Sigmoid colon (tissue), 4 donors: ENCODE measurements around the gene KRTAP10-9.

Source experiments
- EP300 ChIP-seq, 4 donors: sonication (generic); formaldehyde crosslinking; IDR thresholded peaks; one replicate each; pipeline ENCODE4 v1.6.1; 2017; ENCODE audit warnings: antibody characterized with exemption in 4 of 4
- POLR2A ChIP-seq, 2 donors: fragments of 450-650 bp; IDR thresholded peaks; one replicate each; pipeline ENCODE4 v1.6.1; 2016; ENCODE audit warnings: antibody characterized with exemption in 2 of 2, mild to moderate bottlenecking in 2 of 2, moderate library complexity in 2 of 2
- POLR2AphosphoS5 ChIP-seq, 4 donors: sonication (generic); formaldehyde crosslinking; IDR thresholded peaks; one replicate each; pipeline ENCODE4 v1.6.1; 2017; ENCODE audit warnings: antibody characterized with exemption in 4 of 4
- TF ChIP-seq, protein P1 (sequence below), 4 experiments: fragments of 450-650 bp in 3 of 4; fragments of 200-600 bp in 1 of 4; IDR thresholded peaks; one replicate each; pipeline ENCODE4 v1.5.1; 2016 to 2019; ENCODE audit warnings: antibody characterized with exemption in 4 of 4, mild to moderate bottlenecking in 3 of 4, moderate library complexity in 2 of 4

DNA sequence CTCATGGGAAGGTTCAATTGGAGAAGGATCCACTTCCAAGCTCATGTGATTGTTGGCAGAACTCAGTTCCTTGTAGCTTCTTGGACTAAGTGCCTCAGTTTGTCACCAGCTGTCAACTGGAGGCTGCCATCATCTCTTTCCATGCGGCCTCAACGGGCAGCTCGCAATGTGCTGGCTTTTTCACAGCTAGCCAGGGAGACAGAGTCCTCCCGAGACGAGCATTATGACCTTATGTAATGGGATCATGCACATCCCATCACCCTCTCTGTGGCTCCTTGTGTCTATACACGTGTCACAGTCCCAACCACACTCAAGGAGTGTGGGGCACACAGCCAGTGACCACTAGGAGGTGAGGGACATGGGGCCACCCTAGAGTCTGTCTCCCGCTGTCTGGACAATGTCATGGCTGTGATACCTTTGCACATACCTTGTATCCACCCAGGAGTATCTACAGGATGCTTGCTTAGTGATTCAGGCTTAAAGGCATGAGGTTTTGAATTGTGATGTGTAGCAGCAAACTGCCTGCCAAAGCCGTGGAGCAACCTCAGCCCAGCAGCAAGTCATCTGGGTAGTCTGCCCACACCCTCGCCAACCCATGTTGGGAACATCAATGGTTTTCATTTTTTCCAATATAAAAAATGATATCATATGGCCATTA lies 30.7 kb upstream of the KRTAP10-9 start:
- TF ChIP-seq, protein P1, sequence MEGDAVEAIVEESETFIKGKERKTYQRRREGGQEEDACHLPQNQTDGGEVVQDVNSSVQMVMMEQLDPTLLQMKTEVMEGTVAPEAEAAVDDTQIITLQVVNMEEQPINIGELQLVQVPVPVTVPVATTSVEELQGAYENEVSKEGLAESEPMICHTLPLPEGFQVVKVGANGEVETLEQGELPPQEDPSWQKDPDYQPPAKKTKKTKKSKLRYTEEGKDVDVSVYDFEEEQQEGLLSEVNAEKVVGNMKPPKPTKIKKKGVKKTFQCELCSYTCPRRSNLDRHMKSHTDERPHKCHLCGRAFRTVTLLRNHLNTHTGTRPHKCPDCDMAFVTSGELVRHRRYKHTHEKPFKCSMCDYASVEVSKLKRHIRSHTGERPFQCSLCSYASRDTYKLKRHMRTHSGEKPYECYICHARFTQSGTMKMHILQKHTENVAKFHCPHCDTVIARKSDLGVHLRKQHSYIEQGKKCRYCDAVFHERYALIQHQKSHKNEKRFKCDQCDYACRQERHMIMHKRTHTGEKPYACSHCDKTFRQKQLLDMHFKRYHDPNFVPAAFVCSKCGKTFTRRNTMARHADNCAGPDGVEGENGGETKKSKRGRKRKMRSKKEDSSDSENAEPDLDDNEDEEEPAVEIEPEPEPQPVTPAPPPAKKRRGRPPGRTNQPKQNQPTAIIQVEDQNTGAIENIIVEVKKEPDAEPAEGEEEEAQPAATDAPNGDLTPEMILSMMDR (IDR thresholded peaks at IDR 0.05) = no peak
- TF ChIP-seq POLR2A (IDR thresholded peaks at IDR 0.05) (no peak), EP300 (IDR thresholded peaks at IDR 0.05) (no peak), POLR2AphosphoS5 (IDR thresholded peaks at IDR 0.05) (no peak)
